T-cell (primary cell): ENCODE results near the gene ARHGEF11. TPM values are rescaled to one million over a fixed set of nuclear protein-coding genes. Genes with fewer than 3 reads are reported as not detected.

Experiments
- ATAC-seq, 4 experiments: fragments of 200-7000 bp in 3 of 4; fragments of 150-1000 bp in 1 of 4; cut with Tn5 transposase; replicated peaks in 1 of 4; 1 replicate in 3 of 4; 2 replicates in 1 of 4; pipeline ENCODE4 v1.10.0; 2021; ENCODE audit warnings: moderate library complexity in 3 of 4, mild to moderate bottlenecking in 2 of 4, moderate number of reproducible peaks in 1 of 4
- CTCF ChIA-PET, 2 donors: fragments of 300-600 bp; sonication (Branson Sonifier 250); formaldehyde crosslinking; loops; one replicate each; lab custom pipeline; 2022; ENCODE audit warnings: antibody characterized with exemption in 2 of 2; lab: Charles Lee
- POLR2A ChIA-PET, 2 donors: fragments of 300-600 bp; sonication (Branson Sonifier 250); formaldehyde crosslinking; loops; one replicate each; lab custom pipeline; 2022; ENCODE audit warnings: antibody characterized with exemption in 2 of 2; lab: Charles Lee
- DNase-seq, 35 experiments: peaks; one replicate each; pipeline versions ENCODE4 v3.0.0 to v3.0.0-alpha.2; 2013 to 2023
- H3K27ac ChIP-seq: one replicate; pipeline ENCODE4 v1.5.1; 2013; ENCODE audit warnings: low read length
- H3K27me3 ChIP-seq, 2 experiments: replicated peaks in 1 of 2; 1 replicate in 1 of 2; 2 replicates in 1 of 2; pipeline versions ENCODE4 v1.6.1 to v1.7.0; 2013; ENCODE audit warnings: low read length in 1 of 2, mixed read lengths in 1 of 2; ENCODE audit not compliant: control insufficient read depth in 2 of 2, insufficient read depth in 2 of 2; ENCODE audit errors: extremely low read depth in 1 of 2
- H3K36me3 ChIP-seq, 2 donors: 1 replicate in 1 of 2; 2 replicates in 1 of 2; pipeline versions ENCODE4 v1.6.1 to v1.7.0; 2013; ENCODE audit warnings: low read length in 1 of 2; ENCODE audit not compliant: control insufficient read depth in 2 of 2, insufficient read depth in 1 of 2; ENCODE audit errors: extremely low read depth in 1 of 2
- H3K4me1 ChIP-seq, 2 experiments: 1 replicate in 1 of 2; 2 replicates in 1 of 2; pipeline versions ENCODE4 v1.6.1 to v1.7.0; 2013; ENCODE audit warnings: low read length in 2 of 2, mixed read lengths in 1 of 2; ENCODE audit not compliant: insufficient read depth in 2 of 2, control insufficient read depth in 1 of 2; ENCODE audit errors: extremely low read depth in 1 of 2
- H3K4me3 ChIP-seq, 2 donors: 1 replicate in 1 of 2; 2 replicates in 1 of 2; pipeline versions ENCODE4 v1.5.1 to v1.7.0; 2013; ENCODE audit warnings: mild to moderate bottlenecking in 2 of 2, low read length in 1 of 2, moderate library complexity in 1 of 2; ENCODE audit not compliant: control insufficient read depth in 1 of 2; ENCODE audit errors: extremely low read depth in 1 of 2
- H3K9me3 ChIP-seq: 2 replicates; pipeline ENCODE4 v1.7.0; 2013
- H3K27ac Mint-ChIP-seq, 2 donors: one replicate each; pipeline ENCODE4 v1.8.0; 2020 to 2021; ENCODE audit warnings: mild to moderate bottlenecking in 2 of 2, mixed read lengths in 2 of 2
- H3K27me3 Mint-ChIP-seq, 2 donors: one replicate each; pipeline ENCODE4 v1.8.0; 2021 to 2022; ENCODE audit warnings: mixed read lengths in 2 of 2
- H3K36me3 Mint-ChIP-seq: one replicate; pipeline ENCODE4 v1.8.0; 2021; ENCODE audit warnings: mixed read lengths
- H3K4me1 Mint-ChIP-seq, 3 donors: one replicate each; pipeline ENCODE4 v1.8.0; 2020 to 2022; ENCODE audit warnings: mixed read lengths in 3 of 3, mild to moderate bottlenecking in 1 of 3
- H3K4me3 Mint-ChIP-seq, 3 donors: one replicate each; pipeline ENCODE4 v1.8.0; 2020 to 2022; ENCODE audit warnings: mild to moderate bottlenecking in 3 of 3, mixed read lengths in 3 of 3, moderate library complexity in 3 of 3
- H3K9me3 Mint-ChIP-seq, 3 donors: one replicate each; pipeline ENCODE4 v1.8.0; 2020 to 2022; ENCODE audit warnings: mixed read lengths in 3 of 3
- WGBS: methylation state at CpG from one replicate; pipeline ENCODE4 v1.1.5; 2013; ENCODE audit warnings: missing lambda C conversion rate; ENCODE audit not compliant: insufficient coverage; 5-methylcytosine and 5-hydroxymethylcytosine counted together
- total RNA-seq, 35 experiments: library from RNA in 6 of 35; stranded (reverse) in 6 of 35; fragments of 120-200 nt in 1 of 35; gene quantifications; one replicate each; pipeline versions ENCODE4 v1.2.1 to v1.2.4 and lab custom pipeline; 2013 to 2026

Gene ARHGEF11
- total RNA-seq, 5 donors from 2014 or later (not counting 1 experiment from before 2014, with no cell fraction given), result 20.7 to 34.6 (median 34.1) TPM

DNA sequence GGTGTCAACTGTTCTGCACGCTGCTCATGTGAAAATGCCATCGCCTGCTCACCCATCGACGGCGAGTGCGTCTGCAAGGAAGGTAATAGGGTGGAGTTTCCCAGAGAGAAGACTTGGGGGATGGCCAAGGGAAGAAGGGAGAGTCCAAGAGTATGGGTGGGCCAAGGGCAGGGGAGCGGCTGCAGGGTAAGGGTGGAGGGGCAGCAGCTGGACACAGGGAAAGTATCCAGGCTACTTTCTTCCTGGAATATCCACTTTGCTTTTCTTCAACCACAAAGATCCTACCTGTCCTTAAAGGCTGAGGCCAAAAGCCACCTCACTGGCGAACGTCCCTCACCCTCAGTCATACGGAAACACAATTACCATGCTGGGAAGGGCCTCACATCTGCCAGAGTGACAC, 136.6 kb downstream of the ARHGEF11 start:
- Mint-ChIP-seq H3K4me3 (no peak overlapping the region), H3K27me3 (peaks cover 9 to 25% of the 10 kb centered on the region in 2 donors), H3K27ac (no peak overlapping the region), H3K9me3 (no peaks in the 10 kb centered on the region), H3K4me1 (no peaks in the 10 kb centered on the region), H3K36me3 (no peaks in the 10 kb centered on the region)
- no peak for DNase-seq
- CTCF ChIA-PET, result no interaction called here
- WGBS, result 83% methylated on average over 7 of the region's 10 CpGs
- H3K27ac ChIP-seq, result no peak overlapping the region
- POLR2A ChIA-PET, result no interaction called here
- H3K4me1 ChIP-seq, result peaks cover 0 to 6% of the 10 kb centered on the region in 2 experiments
- H3K4me3 ChIP-seq, result no peak overlapping the region
- H3K36me3 ChIP-seq, result no peaks in the 10 kb centered on the region
- H3K27me3 ChIP-seq, result peaks cover 0 to 62% of the 10 kb centered on the region in 2 experiments
- no peaks in the 10 kb centered on the region for H3K9me3 ChIP-seq
- no peak for ATAC-seq

DNA sequence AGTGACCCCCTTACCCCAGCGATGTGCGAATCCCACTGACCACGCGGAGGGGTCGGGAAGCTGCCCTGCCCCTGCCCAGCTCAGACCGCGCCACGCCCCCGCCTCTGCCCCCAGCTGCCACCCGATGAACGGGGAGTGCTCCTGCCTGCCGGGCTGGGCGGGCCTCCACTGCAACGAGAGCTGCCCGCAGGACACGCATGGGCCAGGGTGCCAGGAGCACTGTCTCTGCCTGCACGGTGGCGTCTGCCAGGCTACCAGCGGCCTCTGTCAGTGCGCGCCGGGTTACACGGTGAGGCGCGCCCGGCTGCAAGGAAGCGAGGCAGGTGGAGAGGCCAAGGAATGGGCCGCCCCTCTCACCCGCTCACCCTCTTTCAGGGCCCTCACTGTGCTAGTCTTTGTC, 137.0 kb downstream of the ARHGEF11 start:
- H3K4me3 ChIP-seq, result no peak overlapping the region
- no peaks in the 10 kb centered on the region for H3K4me1 Mint-ChIP-seq

DNA sequence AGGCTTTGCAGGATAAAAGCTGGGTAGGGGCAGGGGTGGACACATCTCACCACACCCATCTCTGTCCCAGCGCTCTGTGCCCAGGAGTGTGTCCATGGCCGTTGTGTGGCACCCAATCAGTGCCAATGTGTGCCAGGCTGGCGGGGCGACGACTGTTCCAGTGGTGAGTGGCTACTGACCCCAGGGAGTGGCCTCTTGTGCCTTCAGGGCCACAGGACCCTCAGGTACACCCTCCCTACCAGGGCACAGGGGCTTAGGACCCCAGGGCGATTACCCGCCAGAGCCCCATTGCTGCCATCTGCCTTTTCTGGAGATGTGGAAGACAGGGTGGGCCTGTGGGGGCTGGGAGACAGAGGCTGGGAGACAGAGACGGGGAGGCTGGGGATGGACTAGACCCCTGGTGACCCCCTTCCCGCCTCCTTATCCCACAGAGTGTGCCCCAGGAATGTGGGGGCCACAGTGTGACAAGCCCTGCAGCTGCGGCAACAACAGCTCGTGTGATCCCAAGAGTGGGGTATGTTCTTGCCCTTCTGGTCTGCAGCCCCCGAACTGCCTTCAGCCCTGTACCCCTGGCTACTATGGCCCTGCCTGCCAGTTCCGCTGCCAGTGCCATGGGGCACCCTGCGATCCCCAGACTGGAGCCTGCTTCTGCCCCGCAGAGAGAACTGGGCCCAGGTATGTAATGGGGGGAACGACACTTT, 139.2 kb downstream of the ARHGEF11 start:
- ATAC-seq (no peak), DNase-seq (no peak)
- ChIA-PET CTCF (no interaction called here), POLR2A (no interaction called here)
- Histone ChIP-seq H3K9me3 (no peaks in the 10 kb centered on the region), H3K27ac (no peak overlapping the region), H3K27me3 (peaks cover 0 to 51% of the 10 kb centered on the region in 2 experiments), H3K4me1 (peaks cover 0 to 6% of the 10 kb centered on the region in 2 experiments), H3K36me3 (no peaks in the 10 kb centered on the region), H3K4me3 (no peak overlapping the region)
- Mint-ChIP-seq H3K4me3 (no peak overlapping the region), H3K27ac (no peak overlapping the region), H3K27me3 (peaks cover 4 to 21% of the 10 kb centered on the region in 2 donors), H3K36me3 (no peaks in the 10 kb centered on the region), H3K9me3 (no peaks in the 10 kb centered on the region), H3K4me1 (no peaks in the 10 kb centered on the region)
- WGBS, result 97% methylated on average over 3 of the region's 16 CpGs

More for the DNA sequence above, 137.0 kb downstream of the ARHGEF11 start:
- Mint-ChIP-seq H3K27ac (no peak overlapping the region), H3K36me3 (no peaks in the 10 kb centered on the region), H3K27me3 (peaks cover 7 to 22% of the 10 kb centered on the region in 2 donors), H3K4me3 (no peak overlapping the region), H3K9me3 (no peaks in the 10 kb centered on the region)
- ChIA-PET CTCF (no interaction called here), POLR2A (no interaction called here)
- 90% methylated on average over 23 of the region's 29 CpGs for WGBS
- Histone ChIP-seq H3K36me3 (no peaks in the 10 kb centered on the region), H3K27me3 (peaks cover 0 to 58% of the 10 kb centered on the region in 2 experiments), H3K27ac (no peak overlapping the region), H3K9me3 (no peaks in the 10 kb centered on the region), H3K4me1 (peaks cover 0 to 6% of the 10 kb centered on the region in 2 experiments)
- ATAC-seq (no peak), DNase-seq (no peak)

DNA sequence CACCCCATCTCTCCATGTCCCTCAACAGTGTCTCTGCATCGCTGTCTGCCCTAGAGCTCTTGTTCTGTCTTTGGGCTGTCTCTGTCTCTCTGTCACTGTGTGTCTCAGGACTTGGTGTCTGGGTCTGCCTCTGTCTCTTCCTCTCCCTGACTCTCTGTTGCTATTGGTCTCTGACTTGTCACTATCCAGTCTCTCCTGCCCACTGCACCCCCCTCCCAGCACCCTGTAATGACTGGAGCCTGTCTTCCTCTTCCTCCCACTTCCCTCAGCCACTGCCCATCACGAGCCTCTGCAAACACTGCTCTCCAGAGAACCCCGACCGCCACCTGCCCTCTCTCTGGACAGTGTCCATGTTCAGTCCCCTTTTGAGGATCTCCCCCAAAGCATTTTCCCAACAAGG, 139.9 kb downstream of the ARHGEF11 start:
- ChIA-PET CTCF (no interaction called here), POLR2A (no interaction called here)
- Mint-ChIP-seq H3K27me3 (peaks cover 4 to 22% of the 10 kb centered on the region in 2 donors), H3K4me3 (no peak overlapping the region), H3K27ac (no peak overlapping the region), H3K9me3 (no peaks in the 10 kb centered on the region), H3K4me1 (no peaks in the 10 kb centered on the region), H3K36me3 (no peaks in the 10 kb centered on the region)
- ATAC-seq (no peak), DNase-seq (no peak)
- 51% methylated on average over 4 of the region's 4 CpGs for WGBS
- peaks cover 0 to 5% of the 10 kb centered on the region in 2 experiments for H3K4me1 ChIP-seq
- H3K27me3 ChIP-seq, result peaks cover 0 to 55% of the 10 kb centered on the region in 2 experiments
- no peak overlapping the region for H3K27ac ChIP-seq
- no peak overlapping the region for H3K4me3 ChIP-seq
- H3K36me3 ChIP-seq, result no peaks in the 10 kb centered on the region
- H3K9me3 ChIP-seq, result no peaks in the 10 kb centered on the region

DNA sequence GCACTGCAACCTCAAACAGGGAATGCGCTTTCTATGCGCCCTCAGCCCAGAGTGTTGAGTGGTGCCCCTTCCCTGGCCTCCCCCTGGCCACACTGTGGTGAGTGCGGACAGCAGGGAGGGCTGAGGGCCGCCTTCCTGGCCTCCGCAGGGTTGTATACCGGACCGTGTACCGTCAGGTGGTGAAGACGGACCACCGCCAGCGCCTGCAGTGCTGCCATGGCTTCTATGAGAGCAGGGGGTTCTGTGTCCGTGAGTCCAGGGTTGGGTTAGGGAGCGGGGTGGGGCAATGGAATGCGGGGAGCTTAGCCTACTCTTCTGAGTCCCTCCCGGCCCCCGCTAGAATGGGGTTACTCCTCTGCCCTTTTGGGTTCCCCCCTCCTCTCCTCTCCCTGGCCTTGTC, 140.4 kb downstream of the ARHGEF11 start:
- DNase-seq (no peak), ATAC-seq (no peak)
- ChIA-PET CTCF (no interaction called here), POLR2A (no interaction called here)
- Mint-ChIP-seq H3K27me3 (peaks cover 4 to 19% of the 10 kb centered on the region in 2 donors), H3K9me3 (no peaks in the 10 kb centered on the region), H3K27ac (no peak overlapping the region), H3K4me3 (no peak overlapping the region), H3K36me3 (no peaks in the 10 kb centered on the region), H3K4me1 (no peaks in the 10 kb centered on the region)
- 81% methylated on average over 13 of the region's 16 CpGs for WGBS
- Histone ChIP-seq H3K36me3 (no peaks in the 10 kb centered on the region), H3K9me3 (no peaks in the 10 kb centered on the region), H3K27ac (no peak overlapping the region), H3K4me1 (peaks cover 0 to under 1% of the 10 kb centered on the region in 2 experiments), H3K4me3 (no peak overlapping the region), H3K27me3 (peaks cover 0 to 55% of the 10 kb centered on the region in 2 experiments)

DNA sequence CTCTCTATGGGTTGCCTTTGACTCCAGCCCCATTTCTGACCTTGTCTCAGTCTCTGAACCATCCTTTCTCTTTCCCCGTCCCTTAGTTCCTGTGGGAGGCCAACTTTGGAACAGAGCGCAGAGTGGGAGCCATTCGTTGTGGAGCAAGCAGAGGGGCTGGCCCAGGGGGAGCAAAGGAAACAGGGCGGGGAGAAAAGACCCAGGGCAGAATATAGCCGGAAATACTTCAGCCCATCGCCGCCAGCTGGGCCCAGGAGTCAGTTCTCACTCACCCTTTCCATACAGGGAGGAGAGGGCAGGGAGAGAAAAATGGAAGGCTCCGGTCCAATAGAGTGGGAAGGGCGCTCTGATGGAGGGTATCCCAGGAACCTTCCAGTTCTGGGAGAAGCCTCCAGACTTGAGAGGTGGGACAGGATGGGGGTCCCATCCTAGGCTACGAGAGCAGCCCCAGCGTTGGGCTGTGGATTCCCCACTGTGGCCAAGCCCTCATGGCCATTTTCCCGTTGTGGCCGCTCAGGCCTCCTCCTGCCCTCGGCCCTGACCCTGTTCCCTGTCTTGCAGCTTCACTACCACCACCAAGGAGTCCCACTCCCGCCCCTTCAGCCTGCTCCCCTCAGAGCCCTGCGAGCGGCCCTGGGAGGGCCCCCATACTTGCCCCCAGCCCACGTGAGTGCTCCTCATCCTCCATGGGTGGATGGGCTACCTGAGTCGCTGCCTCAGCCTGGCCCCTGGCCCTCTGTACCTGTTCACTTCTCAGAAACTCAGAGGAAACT, 141.2 kb downstream of the ARHGEF11 start:
- H3K27ac ChIP-seq, result no peak overlapping the region
- peaks cover 0 to 55% of the 10 kb centered on the region in 2 experiments for H3K27me3 ChIP-seq
- CTCF ChIA-PET, result no interaction called here
- ATAC-seq (no peak), DNase-seq (no peak)
- H3K4me3 Mint-ChIP-seq, result no peak overlapping the region
- no peaks in the 10 kb centered on the region for H3K36me3 ChIP-seq
- WGBS, result 81% methylated on average over 7 of the region's 19 CpGs
- no peaks in the 10 kb centered on the region for H3K36me3 Mint-ChIP-seq
- H3K9me3 Mint-ChIP-seq, result no peaks in the 10 kb centered on the region
- no peak overlapping the region for H3K4me3 ChIP-seq
- no peaks in the 10 kb centered on the region for H3K4me1 Mint-ChIP-seq
- no peaks in the 10 kb centered on the region for H3K4me1 ChIP-seq
- H3K27ac Mint-ChIP-seq, result no peak overlapping the region
- POLR2A ChIA-PET, result no interaction called here
- H3K27me3 Mint-ChIP-seq, result peaks cover 4 to 23% of the 10 kb centered on the region in 2 donors
- no peaks in the 10 kb centered on the region for H3K9me3 ChIP-seq
